Activated naive CD4-positive, alpha-beta T cell treated with anti-CD3 and anti-CD28 coated beads, Interleukin-2, amount 50 U/mL, for 24 hours (primary cell): Measurements from ENCODE around the gene NFIX.

ENCODE experiments used
- H3K27ac Mint-ChIP-seq: one replicate; pipeline ENCODE4 v1.8.0; 2021; ENCODE audit warnings: mild to moderate bottlenecking, mixed read lengths
- H3K27me3 Mint-ChIP-seq: one replicate; pipeline ENCODE4 v1.8.0; 2021; ENCODE audit warnings: mixed read lengths
- H3K36me3 Mint-ChIP-seq: one replicate; pipeline ENCODE4 v1.8.0; 2021; ENCODE audit warnings: mixed read lengths
- H3K4me1 Mint-ChIP-seq: one replicate; pipeline ENCODE4 v1.8.0; 2021; ENCODE audit warnings: mixed read lengths
- H3K4me3 Mint-ChIP-seq: one replicate; pipeline ENCODE4 v1.8.0; 2021; ENCODE audit warnings: mild to moderate bottlenecking, mixed read lengths
- H3K9me3 Mint-ChIP-seq: one replicate; pipeline ENCODE4 v1.8.0; 2021; ENCODE audit warnings: mixed read lengths

The NFIX gene

DNA sequence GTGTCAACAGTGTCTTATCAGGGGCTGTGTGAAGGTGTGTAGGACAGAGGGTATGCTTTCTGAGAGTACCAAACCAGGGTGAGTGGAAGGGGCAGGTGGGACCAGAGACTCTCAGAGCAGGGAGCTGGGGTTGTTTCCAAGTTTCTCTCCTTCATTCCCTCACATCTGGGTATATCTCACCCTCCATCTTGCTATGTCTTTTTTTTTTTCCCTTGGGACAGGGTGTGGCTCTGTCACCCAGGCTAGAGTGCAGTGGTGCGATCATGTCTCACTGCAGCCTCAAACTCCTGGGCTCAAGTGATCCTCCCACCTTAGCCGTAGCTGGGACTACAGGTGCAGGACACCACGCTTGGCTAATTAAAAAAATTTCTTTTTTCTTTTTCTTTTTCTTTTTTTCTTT is 15.3 kb upstream of the NFIX start:
- no peak overlapping the region for H3K4me3 Mint-ChIP-seq
- no peaks in the 10 kb centered on the region for H3K9me3 Mint-ChIP-seq
- no peaks in the 10 kb centered on the region for H3K36me3 Mint-ChIP-seq
- H3K4me1 Mint-ChIP-seq: peaks cover 4% of the 10 kb centered on the region
- H3K27me3 Mint-ChIP-seq: peaks cover 7% of the 10 kb centered on the region
- no peak overlapping the region for H3K27ac Mint-ChIP-seq

- Mint-ChIP-seq H3K4me1 (peaks cover 3% of the 10 kb centered on the region), H3K27ac (no peak overlapping the region), H3K27me3 (peaks cover 5% of the 10 kb centered on the region), H3K36me3 (no peaks in the 10 kb centered on the region), H3K4me3 (no peak overlapping the region), H3K9me3 (no peaks in the 10 kb centered on the region)
Observed at GRCh38 chr19:12982648-12983047, 12.6 kb upstream of the NFIX start.

GRCh38 chr19:12983091-12983490 is 12.2 kb upstream of the NFIX start:
- H3K4me1 Mint-ChIP-seq: no peaks in the 10 kb centered on the region
- no peak overlapping the region for H3K27ac Mint-ChIP-seq
- no peaks in the 10 kb centered on the region for H3K36me3 Mint-ChIP-seq
- peaks cover under 1% of the 10 kb centered on the region for H3K27me3 Mint-ChIP-seq
- H3K9me3 Mint-ChIP-seq: no peaks in the 10 kb centered on the region
- H3K4me3 Mint-ChIP-seq: no peak overlapping the region

- Mint-ChIP-seq H3K4me1 (no peaks in the 10 kb centered on the region), H3K9me3 (no peaks in the 10 kb centered on the region), H3K36me3 (no peaks in the 10 kb centered on the region), H3K4me3 (no peak overlapping the region), H3K27ac (no peak overlapping the region), H3K27me3 (no peaks in the 10 kb centered on the region)
Observed at GRCh38 chr19:12983542-12984142, 11.6 kb upstream of the NFIX start.

DNA sequence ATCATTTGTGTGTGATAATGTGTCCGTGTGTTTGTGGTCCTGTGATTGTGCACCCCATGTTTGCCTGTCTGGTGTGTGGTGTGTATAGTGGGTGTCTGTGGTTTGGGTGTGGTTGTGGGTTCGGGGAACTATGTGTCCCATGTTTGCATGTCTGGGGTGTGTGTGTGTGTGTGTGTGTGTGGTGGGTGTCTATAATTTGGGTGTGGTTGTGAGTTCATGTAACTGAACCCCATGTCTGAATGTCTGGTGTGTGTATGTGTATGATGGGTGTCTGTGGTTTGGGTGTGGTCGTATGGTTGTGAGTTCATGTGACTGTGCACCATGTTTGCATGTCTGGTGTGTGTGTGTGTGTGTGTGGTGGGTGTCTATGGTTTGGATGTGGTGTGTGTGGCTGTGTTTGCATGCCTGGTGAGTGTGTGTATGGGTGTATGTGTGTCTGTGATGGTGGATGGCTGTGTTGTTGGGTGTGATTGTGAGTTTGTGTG is 11.1 kb upstream of the NFIX start:
- Mint-ChIP-seq H3K9me3 (no peaks in the 10 kb centered on the region), H3K4me1 (no peaks in the 10 kb centered on the region), H3K36me3 (no peaks in the 10 kb centered on the region), H3K27ac (no peak overlapping the region), H3K27me3 (no peaks in the 10 kb centered on the region), H3K4me3 (no peak overlapping the region)

- no peaks in the 10 kb centered on the region for H3K4me1 Mint-ChIP-seq
- H3K4me3 Mint-ChIP-seq: no peak overlapping the region
- no peaks in the 10 kb centered on the region for H3K9me3 Mint-ChIP-seq
- H3K27ac Mint-ChIP-seq: no peak overlapping the region
- no peaks in the 10 kb centered on the region for H3K36me3 Mint-ChIP-seq
- no peaks in the 10 kb centered on the region for H3K27me3 Mint-ChIP-seq
Observed at GRCh38 chr19:12984683-12985048, 10.6 kb upstream of the NFIX start.

DNA sequence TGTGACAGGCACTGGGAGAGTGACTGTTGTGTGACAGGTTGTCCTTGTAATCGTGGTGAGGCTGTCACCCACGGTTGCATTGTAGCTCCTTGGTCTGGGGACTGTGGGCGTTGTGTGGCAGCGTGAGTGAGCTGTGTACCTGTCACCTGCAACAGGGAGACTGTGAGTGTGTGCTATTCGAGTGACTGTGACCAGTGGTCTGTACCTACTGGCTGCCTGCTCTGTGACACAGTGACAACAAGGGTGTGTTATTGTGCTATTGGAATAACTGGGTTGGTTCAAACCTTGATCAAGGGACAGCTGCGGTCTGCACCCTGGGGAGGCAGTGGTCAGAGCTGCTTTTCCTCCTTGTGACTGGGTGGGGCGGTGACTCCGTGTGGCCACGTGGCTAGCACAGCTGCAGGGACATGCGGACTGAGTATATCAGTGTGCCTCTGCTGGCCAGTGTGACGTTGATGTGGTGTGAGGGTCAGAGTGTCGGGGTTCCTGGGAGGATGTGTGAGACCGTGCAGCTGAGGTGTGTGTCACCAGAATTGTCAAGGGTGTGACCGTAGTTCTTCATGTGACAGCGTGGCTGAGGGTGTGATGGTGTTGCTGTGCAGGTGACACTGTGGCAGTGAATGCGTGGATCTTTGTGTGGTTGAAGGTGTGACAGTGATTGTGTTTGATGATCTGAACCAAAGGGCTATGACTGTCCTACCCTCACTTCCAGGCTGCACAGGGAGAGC is 10.1 kb upstream of the NFIX start:
- peak overlapping the region; percentile 20 for H3K27ac Mint-ChIP-seq

GRCh38 chr19:12986726-12987125 is 8.5 kb upstream of the NFIX start:
- Mint-ChIP-seq H3K4me3 (no peak overlapping the region), H3K4me1 (no peaks in the 10 kb centered on the region), H3K9me3 (no peaks in the 10 kb centered on the region), H3K36me3 (no peaks in the 10 kb centered on the region), H3K27ac (peak overlapping the region; percentile 2), H3K27me3 (no peaks in the 10 kb centered on the region)

More for the DNA sequence above, 10.1 kb upstream of the NFIX start:
- H3K27me3 Mint-ChIP-seq: no peaks in the 10 kb centered on the region
- no peak overlapping the region for H3K4me3 Mint-ChIP-seq
- no peaks in the 10 kb centered on the region for H3K36me3 Mint-ChIP-seq
- H3K4me1 Mint-ChIP-seq: no peaks in the 10 kb centered on the region
- H3K9me3 Mint-ChIP-seq: no peaks in the 10 kb centered on the region

- Mint-ChIP-seq H3K4me1 (no peaks in the 10 kb centered on the region), H3K4me3 (no peak overlapping the region), H3K27ac (no peak overlapping the region), H3K9me3 (no peaks in the 10 kb centered on the region), H3K27me3 (no peaks in the 10 kb centered on the region), H3K36me3 (no peaks in the 10 kb centered on the region)
Observed at GRCh38 chr19:12987190-12987589, 8.1 kb upstream of the NFIX start.

DNA sequence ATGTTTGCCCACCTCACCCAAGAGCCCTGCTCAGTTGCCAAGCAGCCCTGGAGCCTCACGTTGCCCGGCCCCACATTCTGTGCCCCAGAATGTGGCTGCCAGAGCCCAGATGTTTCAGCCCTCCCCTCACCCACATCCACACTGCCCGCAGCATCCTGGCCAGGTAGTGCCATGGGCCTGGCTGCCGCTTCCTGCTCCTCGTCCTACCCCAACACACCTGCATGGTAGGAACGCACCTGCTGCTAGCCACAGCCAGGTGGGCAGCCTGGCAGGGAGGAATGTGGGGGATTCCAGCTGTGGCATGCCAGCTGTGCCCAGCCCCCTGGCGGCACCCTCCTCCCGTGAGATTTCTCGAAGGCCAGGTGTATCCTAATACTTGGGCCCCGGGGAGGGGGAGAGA is 7.5 kb upstream of the NFIX start:
- no peaks in the 10 kb centered on the region for H3K36me3 Mint-ChIP-seq
- no peaks in the 10 kb centered on the region for H3K4me1 Mint-ChIP-seq
- H3K9me3 Mint-ChIP-seq: no peaks in the 10 kb centered on the region
- H3K27me3 Mint-ChIP-seq: no peaks in the 10 kb centered on the region
- no peak overlapping the region for H3K27ac Mint-ChIP-seq
- no peak overlapping the region for H3K4me3 Mint-ChIP-seq

DNA sequence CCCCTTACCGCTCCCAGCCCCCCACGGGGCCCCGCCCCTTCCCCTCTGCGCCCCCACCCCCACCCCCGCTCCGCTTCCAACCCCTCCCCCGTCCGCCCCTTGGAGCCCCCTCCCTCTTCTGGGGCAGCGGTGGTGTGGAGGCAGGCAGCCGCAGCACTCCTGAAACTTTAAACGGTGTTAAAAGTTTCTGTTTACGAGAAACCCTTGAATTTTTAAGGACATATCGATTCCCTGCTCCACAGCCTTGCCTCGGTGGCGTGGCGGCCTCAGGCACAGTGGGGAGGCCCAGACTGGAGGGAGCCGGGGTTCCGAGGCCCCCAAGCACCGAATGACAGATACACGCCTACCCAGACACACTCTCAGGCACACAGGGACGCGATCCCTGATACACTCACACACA is 4.8 kb upstream of the NFIX start:
- Mint-ChIP-seq H3K4me3 (no peak overlapping the region), H3K4me1 (peaks cover 6% of the 10 kb centered on the region), H3K36me3 (no peaks in the 10 kb centered on the region), H3K27me3 (no peaks in the 10 kb centered on the region), H3K9me3 (no peaks in the 10 kb centered on the region), H3K27ac (no peak overlapping the region)

DNA sequence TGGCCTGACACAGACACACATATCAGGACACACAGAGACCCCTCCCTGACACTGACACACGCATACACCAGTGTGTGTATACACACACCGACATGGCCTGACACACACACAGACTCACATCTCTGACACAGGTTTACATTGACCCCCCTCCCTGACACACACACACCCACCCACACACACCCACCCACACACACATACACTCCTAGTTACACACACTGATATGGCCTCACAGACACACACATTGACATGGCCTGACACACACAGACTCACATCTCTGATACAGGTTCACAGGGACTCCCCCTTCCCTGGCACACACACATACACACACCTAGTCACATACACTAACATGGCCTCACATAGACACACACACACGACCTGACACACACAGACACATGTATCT is 4.4 kb upstream of the NFIX start:
- no peak overlapping the region for H3K27ac Mint-ChIP-seq
- no peak overlapping the region for H3K4me3 Mint-ChIP-seq
- H3K9me3 Mint-ChIP-seq: no peaks in the 10 kb centered on the region
- no peaks in the 10 kb centered on the region for H3K36me3 Mint-ChIP-seq
- H3K4me1 Mint-ChIP-seq: peaks cover 6% of the 10 kb centered on the region
- H3K27me3 Mint-ChIP-seq: no peaks in the 10 kb centered on the region

DNA sequence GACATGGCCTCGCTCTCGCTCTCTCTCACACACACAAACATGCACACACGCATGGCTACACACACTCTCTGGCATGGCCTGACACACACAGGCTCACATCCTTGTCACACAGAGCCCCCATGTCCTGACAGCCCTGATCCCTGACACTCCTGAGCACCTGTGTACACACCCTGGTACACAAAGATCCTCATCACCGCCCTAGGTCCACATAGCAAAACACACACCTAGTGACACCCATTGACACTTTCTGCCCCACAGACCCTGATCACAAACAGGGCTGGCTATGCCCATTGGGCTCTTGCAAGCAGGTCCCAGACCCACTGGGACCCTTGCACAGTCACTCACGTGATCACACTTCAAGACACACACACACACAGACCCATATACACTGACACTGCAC is 4.0 kb upstream of the NFIX start:
- Mint-ChIP-seq H3K27ac (peak overlapping the region; percentile 14), H3K4me3 (no peak overlapping the region), H3K4me1 (peaks cover 6% of the 10 kb centered on the region), H3K36me3 (no peaks in the 10 kb centered on the region), H3K9me3 (no peaks in the 10 kb centered on the region), H3K27me3 (no peaks in the 10 kb centered on the region)

DNA sequence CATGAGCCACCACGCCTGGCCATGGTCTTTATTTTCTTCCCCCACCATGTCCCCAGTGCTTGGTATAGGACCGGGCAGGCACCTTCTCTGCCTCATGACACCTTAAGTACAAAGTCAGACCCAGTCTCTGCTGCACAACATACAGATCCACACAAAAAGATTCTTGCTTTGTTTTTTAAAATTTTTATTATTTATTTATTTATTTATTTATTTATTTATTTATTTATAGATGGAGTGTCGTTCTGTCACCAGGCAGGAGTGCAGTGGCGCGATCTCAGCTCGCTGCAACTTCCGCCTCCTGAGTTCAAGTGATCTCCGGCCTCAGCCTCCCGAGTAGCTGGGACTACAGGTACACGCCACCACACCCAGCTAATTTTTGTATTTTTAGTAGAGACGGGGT is 2.5 kb upstream of the NFIX start:
- H3K36me3 Mint-ChIP-seq: no peaks in the 10 kb centered on the region

DNA sequence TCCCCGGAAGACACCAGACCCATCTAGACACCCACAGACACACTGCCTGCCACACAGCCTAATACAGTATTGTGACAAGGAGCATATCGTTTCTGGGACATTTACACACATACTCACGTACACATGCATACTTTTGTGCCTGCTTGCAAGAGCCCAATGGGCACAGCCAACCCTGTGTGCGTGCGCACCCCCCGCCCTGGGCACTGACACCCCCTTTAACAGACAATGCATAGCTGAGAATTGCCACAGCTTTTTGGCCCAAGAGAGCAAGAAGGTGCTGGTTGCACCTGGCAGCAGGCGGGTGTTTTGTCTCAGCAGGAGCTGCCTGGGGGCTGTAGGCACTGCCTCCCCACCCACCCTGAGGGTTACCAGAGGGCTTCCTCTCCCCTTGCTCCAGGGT is 1.7 kb upstream of the NFIX start:
- Mint-ChIP-seq H3K9me3 (no peaks in the 10 kb centered on the region), H3K27ac (peak overlapping the region; percentile 21), H3K4me1 (peaks cover 12% of the 10 kb centered on the region), H3K4me3 (no peak overlapping the region), H3K27me3 (no peaks in the 10 kb centered on the region), H3K36me3 (no peaks in the 10 kb centered on the region)

More for the DNA sequence above, 2.5 kb upstream of the NFIX start:
- H3K9me3 Mint-ChIP-seq: no peaks in the 10 kb centered on the region
- no peak overlapping the region for H3K27ac Mint-ChIP-seq
- peaks cover 12% of the 10 kb centered on the region for H3K4me1 Mint-ChIP-seq
- no peaks in the 10 kb centered on the region for H3K27me3 Mint-ChIP-seq
- H3K4me3 Mint-ChIP-seq: no peak overlapping the region

DNA sequence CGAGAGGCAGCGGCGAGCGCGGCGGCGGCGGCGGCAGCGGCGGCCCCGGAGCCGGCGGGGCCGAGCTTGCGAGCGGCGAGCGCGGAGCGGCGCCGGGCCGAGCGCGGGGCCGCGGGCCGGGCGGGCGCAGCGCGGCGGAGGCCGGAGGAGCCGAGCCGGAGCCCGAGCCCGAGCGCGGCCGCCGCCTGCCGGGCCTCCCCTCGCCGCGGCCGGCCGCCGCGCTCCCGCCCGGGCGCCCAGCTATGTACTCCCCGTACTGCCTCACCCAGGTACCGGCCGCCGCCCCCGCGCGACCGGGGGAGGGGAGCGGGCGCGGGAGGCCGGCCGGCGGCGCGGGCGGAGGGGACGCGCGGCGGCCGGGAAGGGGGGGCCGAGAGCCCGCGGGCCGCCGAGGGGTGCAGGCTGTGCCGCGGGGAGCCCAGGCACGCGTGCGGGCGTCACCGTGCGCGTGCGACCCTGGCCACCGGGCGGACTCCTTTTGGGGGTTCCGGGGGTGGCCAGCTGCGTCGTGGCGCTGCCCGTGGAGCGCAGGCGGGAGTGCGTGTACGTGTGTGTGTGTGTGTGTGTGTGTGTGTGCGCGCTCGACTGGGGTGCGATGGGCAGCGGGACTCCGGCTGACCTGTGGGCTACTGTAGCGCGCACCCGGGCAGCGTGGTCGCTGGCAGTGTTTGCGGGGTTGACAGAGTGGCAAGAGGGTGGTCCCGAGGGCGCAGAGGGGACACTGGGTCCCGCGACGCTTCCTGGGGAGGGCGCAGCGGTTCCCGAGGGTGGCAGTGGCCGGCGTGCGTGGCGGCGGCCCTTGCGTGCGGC is 526 bp downstream of the NFIX start:
- H3K36me3 Mint-ChIP-seq: no peaks in the 10 kb centered on the region
- H3K27ac Mint-ChIP-seq: peak overlapping the region; percentile 71
- H3K4me1 Mint-ChIP-seq: peaks cover 12% of the 10 kb centered on the region

More for the DNA sequence above, 526 bp downstream of the NFIX start:
- peak overlapping the region; percentile 92 for H3K4me3 Mint-ChIP-seq
- no peaks in the 10 kb centered on the region for H3K9me3 Mint-ChIP-seq
- no peaks in the 10 kb centered on the region for H3K27me3 Mint-ChIP-seq
